ENCODE measurements around the gene MAJIN. TPM values are rescaled to one million over a fixed set of nuclear protein-coding genes. Genes with fewer than 3 reads are reported as not detected.

MAJIN gene
- total and polyA plus RNA-seq, 9 of the 15 experiments (the other 6 are each of a cell fraction or from before 2014, with no cell fraction given), result 0.17 to 0.83 (median 0.24) TPM; not detected in 2

DNA sequence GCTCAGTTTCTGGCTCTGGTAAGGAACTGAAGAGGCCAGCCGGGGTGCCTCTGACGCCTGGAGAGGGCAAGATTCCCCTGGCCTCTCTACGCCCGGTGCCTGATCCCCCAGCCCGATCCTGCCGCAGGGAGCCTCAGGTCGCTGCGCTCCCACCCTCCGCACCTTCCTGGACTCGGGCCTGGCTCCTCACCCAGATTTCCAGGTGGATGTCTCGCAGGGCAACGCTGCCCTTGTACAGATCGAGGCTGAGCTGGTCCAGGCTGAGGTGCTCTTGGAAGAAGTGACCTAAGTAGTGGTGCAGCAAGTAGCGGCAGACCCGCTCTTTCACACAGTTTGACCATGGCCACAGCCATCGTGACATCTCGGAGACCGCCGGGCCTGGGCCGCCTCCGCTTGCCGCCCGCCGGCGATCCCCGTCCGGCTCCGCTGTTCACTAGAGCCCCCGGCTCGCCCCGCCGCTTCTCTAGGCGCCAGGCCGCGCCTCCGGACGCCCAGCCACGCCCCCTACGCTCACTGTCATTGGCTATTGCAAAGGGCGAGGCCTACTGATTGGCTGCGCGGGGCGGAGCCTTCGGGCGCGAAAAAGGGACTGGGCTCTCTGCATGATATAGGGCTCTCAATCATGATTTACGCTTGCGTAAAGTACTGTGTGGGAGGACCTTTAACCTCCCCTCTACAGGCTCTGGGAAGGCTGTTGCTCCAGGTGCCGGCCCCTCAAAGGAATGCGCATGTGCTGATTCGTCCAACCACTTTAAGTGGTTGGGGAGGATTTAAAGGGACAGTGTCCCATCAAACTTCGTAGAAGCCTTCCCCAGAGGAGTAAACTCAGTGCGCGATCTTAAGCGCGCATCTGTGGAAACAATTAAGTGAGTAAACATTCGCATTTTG, 54.9 kb downstream of the MAJIN start, which contains the start of gene ATG2A (continued):
- TF ChIP-seq CHD1 (IDR thresholded peaks at IDR 0.05; ENCODE audit: low read length), result peak; percentile 98
- TF ChIP-seq POLR3G (IDR thresholded peaks at IDR 0.05; ENCODE audit: extremely low read depth, insufficient read length, insufficient replicate concordance), result no peak
- peak; percentile 84 to 88; a peak in 3 of 4 replicates for TF ChIP-seq SIN3A (IDR thresholded peaks at IDR 0.05; ENCODE audit: borderline replicate concordance in 2 of 2, control insufficient read depth in 1 of 2, low read depth in 2 of 2, low read length in 2 of 2)
- TF ChIP-seq NFATC3 (IDR thresholded peaks at IDR 0.05), result no peak
- TF ChIP-seq, protein P1, sequence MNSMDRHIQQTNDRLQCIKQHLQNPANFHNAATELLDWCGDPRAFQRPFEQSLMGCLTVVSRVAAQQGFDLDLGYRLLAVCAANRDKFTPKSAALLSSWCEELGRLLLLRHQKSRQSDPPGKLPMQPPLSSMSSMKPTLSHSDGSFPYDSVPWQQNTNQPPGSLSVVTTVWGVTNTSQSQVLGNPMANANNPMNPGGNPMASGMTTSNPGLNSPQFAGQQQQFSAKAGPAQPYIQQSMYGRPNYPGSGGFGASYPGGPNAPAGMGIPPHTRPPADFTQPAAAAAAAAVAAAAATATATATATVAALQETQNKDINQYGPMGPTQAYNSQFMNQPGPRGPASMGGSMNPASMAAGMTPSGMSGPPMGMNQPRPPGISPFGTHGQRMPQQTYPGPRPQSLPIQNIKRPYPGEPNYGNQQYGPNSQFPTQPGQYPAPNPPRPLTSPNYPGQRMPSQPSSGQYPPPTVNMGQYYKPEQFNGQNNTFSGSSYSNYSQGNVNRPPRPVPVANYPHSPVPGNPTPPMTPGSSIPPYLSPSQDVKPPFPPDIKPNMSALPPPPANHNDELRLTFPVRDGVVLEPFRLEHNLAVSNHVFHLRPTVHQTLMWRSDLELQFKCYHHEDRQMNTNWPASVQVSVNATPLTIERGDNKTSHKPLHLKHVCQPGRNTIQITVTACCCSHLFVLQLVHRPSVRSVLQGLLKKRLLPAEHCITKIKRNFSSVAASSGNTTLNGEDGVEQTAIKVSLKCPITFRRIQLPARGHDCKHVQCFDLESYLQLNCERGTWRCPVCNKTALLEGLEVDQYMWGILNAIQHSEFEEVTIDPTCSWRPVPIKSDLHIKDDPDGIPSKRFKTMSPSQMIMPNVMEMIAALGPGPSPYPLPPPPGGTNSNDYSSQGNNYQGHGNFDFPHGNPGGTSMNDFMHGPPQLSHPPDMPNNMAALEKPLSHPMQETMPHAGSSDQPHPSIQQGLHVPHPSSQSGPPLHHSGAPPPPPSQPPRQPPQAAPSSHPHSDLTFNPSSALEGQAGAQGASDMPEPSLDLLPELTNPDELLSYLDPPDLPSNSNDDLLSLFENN (IDR thresholded peaks at IDR 0.05; ENCODE audit: low read depth in 2 of 2, low read length in 2 of 2), result 0 out of 4 replicates have a peak, but pooled peaks of 1 of the 2 experiments have one; percentile 11
- no peak for TF ChIP-seq POLR2AphosphoS2 (IDR thresholded peaks at IDR 0.05; ENCODE audit: low read length)
- TF ChIP-seq, protein P2, sequence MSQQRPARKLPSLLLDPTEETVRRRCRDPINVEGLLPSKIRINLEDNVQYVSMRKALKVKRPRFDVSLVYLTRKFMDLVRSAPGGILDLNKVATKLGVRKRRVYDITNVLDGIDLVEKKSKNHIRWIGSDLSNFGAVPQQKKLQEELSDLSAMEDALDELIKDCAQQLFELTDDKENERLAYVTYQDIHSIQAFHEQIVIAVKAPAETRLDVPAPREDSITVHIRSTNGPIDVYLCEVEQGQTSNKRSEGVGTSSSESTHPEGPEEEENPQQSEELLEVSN (IDR thresholded peaks at IDR 0.05; ENCODE audit: borderline replicate concordance in 1 of 2, extremely low read depth in 1 of 2, insufficient read depth in 1 of 2, insufficient read length in 1 of 2, low read depth in 1 of 2, low read length in 1 of 2, poor library complexity in 1 of 2, severe bottlenecking in 1 of 2), result peak; percentile 27
- TF ChIP-seq ZNF263 (CRISPR knock-in tag; IDR thresholded peaks at IDR 0.05; ENCODE audit: borderline replicate concordance), result peak; percentile 45
- TF ChIP-seq CREB1 (IDR thresholded peaks at IDR 0.05), result no peak; the same call in 1 of the 2 replicates
- TF ChIP-seq CREB1 (CRISPR knock-in tag; IDR thresholded peaks at IDR 0.05), result peak; percentile 56
- no peak for TF ChIP-seq NCOA6 (IDR thresholded peaks at IDR 0.05)
- no peak for TF ChIP-seq SNRNP70 (optimal IDR thresholded peaks at IDR 0.05; ENCODE audit: low read depth, low read length)
- peak; percentile 30 for TF ChIP-seq NEUROD1 (IDR thresholded peaks at IDR 0.05; ENCODE audit: borderline replicate concordance, low read depth, low read length, partially characterized antibody)
- TF ChIP-seq, protein P3, sequence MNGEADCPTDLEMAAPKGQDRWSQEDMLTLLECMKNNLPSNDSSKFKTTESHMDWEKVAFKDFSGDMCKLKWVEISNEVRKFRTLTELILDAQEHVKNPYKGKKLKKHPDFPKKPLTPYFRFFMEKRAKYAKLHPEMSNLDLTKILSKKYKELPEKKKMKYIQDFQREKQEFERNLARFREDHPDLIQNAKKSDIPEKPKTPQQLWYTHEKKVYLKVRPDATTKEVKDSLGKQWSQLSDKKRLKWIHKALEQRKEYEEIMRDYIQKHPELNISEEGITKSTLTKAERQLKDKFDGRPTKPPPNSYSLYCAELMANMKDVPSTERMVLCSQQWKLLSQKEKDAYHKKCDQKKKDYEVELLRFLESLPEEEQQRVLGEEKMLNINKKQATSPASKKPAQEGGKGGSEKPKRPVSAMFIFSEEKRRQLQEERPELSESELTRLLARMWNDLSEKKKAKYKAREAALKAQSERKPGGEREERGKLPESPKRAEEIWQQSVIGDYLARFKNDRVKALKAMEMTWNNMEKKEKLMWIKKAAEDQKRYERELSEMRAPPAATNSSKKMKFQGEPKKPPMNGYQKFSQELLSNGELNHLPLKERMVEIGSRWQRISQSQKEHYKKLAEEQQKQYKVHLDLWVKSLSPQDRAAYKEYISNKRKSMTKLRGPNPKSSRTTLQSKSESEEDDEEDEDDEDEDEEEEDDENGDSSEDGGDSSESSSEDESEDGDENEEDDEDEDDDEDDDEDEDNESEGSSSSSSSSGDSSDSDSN (IDR thresholded peaks at IDR 0.05; ENCODE audit: borderline replicate concordance in 1 of 2, low read depth in 2 of 2, low read length in 2 of 2), result peak; percentile 100
- 0 out of 2 replicates have a peak, but pooled peaks have one; percentile 17 for TF ChIP-seq KDM2B (CRISPR knock-in tag; IDR thresholded peaks at IDR 0.05)
- 0 out of 2 replicates have a peak, but pooled peaks have one; percentile 30 for TF ChIP-seq ZNF76 (CRISPR knock-in tag; IDR thresholded peaks at IDR 0.05; ENCODE audit: borderline replicate concordance)
- peak in 1 of 2 experiments; percentile 67; a peak in 2 of 4 replicates for TF ChIP-seq HDAC1 (IDR thresholded peaks at IDR 0.05)

Measured in K562 (cell line).